HG03469 (cell line): ENCODE results near the gene POMGNT1.
A peak's percentile ranks its signal among the peaks of the same experiment; 100 is the strongest.
"Not testable (repeated sequence)": the region's sequence is repeated elsewhere in the genome, so short reads cannot be mapped to it uniquely, and the experiment has no call there.

Source experiments
- ATAC-seq: cut with Tn5 transposase; IDR thresholded peaks from one replicate; pipeline ENCODE4 v1.9.1; 2021; ENCODE audit warnings: mild to moderate bottlenecking, moderate library complexity, moderate number of reproducible peaks; ENCODE audit not compliant: unreplicated experiment

Gene POMGNT1

GRCh38 chr1:46197964-46198811, at the start of gene POMGNT1:
Gene POMGNT1, minus strand, starts transcription at chr1:46198434. Its CDS starts 613 bp downstream, at chr1:46197821.
- peak; percentile 53 for ATAC-seq

- peak; percentile 79 for ATAC-seq
These were observed 49.3 kb upstream of the POMGNT1 start, which contains the start of gene RAD54L for GRCh38 chr1:46247436-46248121. Gene RAD54L, plus strand, starts transcription at chr1:46247763. Its CDS starts 643 bp downstream, at chr1:46248406.

GRCh38 chr1:46246548-46247435, 48.6 kb upstream of the POMGNT1 start:
- ATAC-seq = peak; percentile 11

- not testable (repeated sequence) for ATAC-seq
These were observed 47.9 kb upstream of the POMGNT1 start for GRCh38 chr1:46246136-46246535.

- no peak for ATAC-seq
These were observed 46.6 kb upstream of the POMGNT1 start for GRCh38 chr1:46244656-46245371.

- ATAC-seq = not testable (repeated sequence)
These were observed 45.6 kb upstream of the POMGNT1 start for GRCh38 chr1:46243831-46244230.

- no peak for ATAC-seq
These were observed 44.7 kb upstream of the POMGNT1 start for GRCh38 chr1:46242918-46243317.

GRCh38 chr1:46241733-46242132, 43.5 kb upstream of the POMGNT1 start:
- ATAC-seq = not testable (repeated sequence)

GRCh38 chr1:46238865-46239264, 40.6 kb upstream of the POMGNT1 start:
- not testable (repeated sequence) for ATAC-seq

GRCh38 chr1:46236882-46237281, 38.6 kb upstream of the POMGNT1 start:
- ATAC-seq = no peak

GRCh38 chr1:46231231-46231630, 33.0 kb upstream of the POMGNT1 start:
- not testable (repeated sequence) for ATAC-seq

- no peak for ATAC-seq
These were observed 26.7 kb upstream of the POMGNT1 start for GRCh38 chr1:46224966-46225365.

- no peak for ATAC-seq
These were observed 25.3 kb upstream of the POMGNT1 start for GRCh38 chr1:46223472-46223943.

- not testable (repeated sequence) for ATAC-seq
These were observed 24.8 kb upstream of the POMGNT1 start for GRCh38 chr1:46223055-46223454.

- no peak for ATAC-seq
These were observed 23.5 kb upstream of the POMGNT1 start for GRCh38 chr1:46221749-46222148.

GRCh38 chr1:46220808-46221207, 22.6 kb upstream of the POMGNT1 start:
- ATAC-seq = no peak

- no peak for ATAC-seq
These were observed 21.6 kb upstream of the POMGNT1 start for GRCh38 chr1:46219551-46220520.

- ATAC-seq = no peak
These were observed 20.2 kb upstream of the POMGNT1 start for GRCh38 chr1:46218443-46218842.

- ATAC-seq = no peak
These were observed 17.3 kb upstream of the POMGNT1 start for GRCh38 chr1:46215504-46215903.
